NCI-H1105 treated with DMSO at 0.1 percent for 48 hours (cell line): Measurements from ENCODE around the gene CT47C1.
"Not testable (repeated sequence)": the region's sequence is repeated elsewhere in the genome, so short reads cannot be mapped to it uniquely, and the experiment has no call there.

Experiments
- DNase-seq: peaks from one replicate; lab custom pipeline; 2025; lab: John Stamatoyannopoulos, UW

The CT47C1 gene

DNA sequence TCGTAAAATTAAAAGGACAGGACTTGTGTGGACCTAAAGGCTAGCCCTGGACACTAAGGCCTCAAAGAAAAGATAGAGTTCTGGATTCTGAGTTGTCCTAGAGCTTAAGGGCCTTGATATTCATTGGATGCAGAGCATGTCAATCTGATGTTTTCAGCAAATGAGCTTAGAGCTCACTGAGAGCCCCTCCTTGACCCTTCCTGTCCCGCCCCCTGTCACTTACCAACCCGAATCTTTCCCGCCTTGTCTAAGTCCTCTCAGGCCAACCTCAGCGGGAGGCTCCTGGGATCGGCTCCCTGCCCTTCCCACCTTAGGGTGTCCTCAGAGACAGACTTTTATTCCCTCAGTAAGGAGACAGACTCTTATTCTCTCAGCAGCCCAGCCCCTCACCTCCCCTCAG, at the start of gene CT47C1:
TSS of gene CT47C1 (plus strand) at position 250 of the 400 bp plus-strand sequence. CDS start 233 bp downstream, outside the sequence.
- no peak for DNase-seq

DNA sequence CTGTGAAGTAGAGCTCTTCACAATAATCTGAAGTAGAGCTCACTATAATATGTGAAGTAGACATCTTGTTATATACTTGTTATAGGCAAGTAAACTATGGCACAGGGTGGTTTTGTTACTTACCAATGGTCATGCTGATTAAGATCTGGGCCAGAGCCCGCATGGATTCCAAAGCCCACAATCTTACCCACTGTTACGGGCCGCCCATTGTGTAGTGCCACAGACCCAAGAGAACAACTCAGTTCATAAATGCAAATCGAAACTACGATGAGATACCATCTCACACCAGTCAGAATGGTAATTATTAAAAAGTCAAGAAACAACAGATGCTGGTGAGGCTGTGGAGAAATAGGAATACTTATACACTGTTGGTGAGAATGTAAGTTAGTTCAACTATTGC, 46.9 kb upstream of the CT47C1 start:
- DNase-seq = no peak

DNA sequence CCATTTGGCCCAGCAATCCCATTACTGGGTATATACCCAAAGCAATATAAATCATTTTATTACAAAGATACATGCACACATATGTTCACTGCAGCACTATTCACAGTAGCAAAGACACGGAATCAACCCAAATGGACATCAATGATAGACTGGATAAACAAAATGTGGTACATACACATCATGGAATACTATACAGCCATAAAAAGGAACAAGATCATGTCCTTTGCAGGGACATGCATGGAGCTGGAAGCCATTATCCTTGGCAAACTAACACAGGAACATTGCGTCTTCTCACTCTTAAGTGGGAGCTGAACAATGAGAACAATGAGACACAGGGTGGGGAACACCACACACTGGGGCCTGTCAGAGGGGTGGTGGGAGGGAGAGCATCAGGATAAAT, 46.4 kb upstream of the CT47C1 start:
- not testable (repeated sequence) for DNase-seq

DNA sequence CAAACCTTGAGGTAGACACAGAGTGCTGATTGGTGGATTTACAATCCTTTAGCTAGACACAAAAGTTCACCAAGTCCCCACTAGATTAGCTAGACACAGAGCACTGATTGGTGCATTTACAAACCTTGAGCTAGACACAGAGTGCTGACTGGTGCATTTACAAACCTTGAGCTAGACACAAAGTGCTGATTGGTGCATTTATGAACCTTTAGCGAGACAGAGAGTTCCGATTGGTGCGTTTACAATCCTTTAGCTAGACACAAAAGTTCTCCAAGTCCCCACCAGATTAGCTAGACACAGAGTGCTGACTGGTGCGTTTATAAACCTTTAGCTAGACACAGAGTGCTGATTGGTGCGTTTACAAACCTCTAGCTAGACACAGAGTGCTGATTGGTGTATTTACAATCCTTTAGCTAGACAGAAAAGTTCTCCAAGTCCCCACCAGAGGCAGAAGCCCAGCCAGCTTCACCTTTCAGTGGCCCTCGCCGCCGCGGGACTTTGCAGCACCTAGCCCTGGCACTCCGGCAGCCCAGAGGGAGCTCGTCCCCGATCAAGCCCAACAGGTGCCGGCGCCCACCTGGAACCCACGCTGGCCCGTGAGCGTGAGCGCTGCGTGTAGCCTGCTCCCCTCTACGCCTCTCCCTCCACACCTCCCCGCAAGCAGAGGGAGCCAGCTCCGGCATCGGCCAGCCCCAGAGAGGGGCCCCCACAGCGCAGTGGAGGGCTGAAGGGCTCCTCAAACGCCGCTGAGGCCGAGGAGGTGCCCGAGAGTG, 44.6 kb upstream of the CT47C1 start:
- not testable (repeated sequence) for DNase-seq

DNA sequence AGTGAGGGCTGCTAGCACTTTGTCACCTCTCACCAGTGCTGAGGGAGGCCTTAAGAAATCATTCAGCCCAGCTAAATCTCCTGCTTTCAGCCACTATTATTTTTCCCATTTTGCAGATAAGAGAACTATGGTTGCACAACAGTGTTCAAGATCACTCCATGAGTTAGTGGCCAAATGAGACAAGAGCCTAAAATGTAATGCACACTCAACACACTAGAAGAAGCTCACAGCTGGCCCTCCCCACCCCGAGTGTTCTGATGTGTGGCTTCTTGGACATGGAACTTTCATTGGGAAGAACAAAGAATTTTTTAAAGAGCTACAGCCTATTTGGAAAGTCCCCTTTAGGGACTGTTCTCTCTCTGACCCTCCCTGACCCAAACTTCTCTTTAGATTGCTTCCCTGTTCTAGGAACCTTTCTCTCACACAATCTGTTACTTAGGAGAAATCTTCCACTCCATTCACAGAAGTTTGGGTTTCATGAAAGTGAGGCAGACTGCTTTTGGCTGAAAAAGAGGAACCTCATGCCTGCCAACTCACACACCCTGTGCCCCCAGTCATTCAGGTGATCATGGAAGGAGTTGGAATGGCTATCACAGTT, 44.0 kb upstream of the CT47C1 start:
- DNase-seq = no peak

DNA sequence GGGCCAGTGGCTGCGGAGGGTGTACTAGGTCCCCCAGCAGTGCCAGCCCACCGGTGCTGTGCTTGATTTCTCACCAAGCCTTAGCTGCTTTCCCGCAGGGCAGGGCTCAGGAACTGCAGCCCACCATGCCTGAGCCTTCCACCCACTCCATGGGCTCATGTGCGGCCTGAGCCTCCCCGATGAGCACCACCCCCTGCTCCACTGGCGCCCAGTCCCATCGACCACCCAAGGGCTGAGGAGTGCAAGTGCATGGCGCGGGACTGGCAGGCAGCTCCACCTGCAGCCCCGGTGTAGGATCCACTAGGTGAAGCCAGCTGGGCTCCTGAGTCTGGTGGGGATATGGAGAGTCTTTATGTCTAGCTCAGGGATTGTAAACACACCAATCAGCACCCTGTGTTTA, 43.1 kb upstream of the CT47C1 start:
- DNase-seq = not testable (repeated sequence)

DNA sequence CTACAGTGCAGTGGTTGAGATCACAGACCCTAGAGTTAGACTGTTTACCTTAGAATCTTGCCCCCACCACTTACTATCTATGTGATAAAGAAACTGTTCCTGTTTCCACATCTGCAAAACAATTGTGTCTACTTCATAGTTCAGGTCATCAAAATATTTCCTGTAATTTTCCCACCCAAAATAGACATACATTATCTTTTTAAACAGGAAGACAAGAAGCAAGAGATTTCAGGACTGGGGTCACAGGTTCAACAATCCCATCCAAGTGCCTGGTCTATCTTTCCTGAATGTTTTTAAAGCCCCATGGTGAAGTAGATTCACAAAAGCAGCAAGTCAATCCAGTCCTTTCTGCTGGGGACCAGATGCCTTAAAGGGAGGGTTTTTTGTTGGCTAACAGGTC, 41.8 kb upstream of the CT47C1 start:
- DNase-seq = no peak

DNA sequence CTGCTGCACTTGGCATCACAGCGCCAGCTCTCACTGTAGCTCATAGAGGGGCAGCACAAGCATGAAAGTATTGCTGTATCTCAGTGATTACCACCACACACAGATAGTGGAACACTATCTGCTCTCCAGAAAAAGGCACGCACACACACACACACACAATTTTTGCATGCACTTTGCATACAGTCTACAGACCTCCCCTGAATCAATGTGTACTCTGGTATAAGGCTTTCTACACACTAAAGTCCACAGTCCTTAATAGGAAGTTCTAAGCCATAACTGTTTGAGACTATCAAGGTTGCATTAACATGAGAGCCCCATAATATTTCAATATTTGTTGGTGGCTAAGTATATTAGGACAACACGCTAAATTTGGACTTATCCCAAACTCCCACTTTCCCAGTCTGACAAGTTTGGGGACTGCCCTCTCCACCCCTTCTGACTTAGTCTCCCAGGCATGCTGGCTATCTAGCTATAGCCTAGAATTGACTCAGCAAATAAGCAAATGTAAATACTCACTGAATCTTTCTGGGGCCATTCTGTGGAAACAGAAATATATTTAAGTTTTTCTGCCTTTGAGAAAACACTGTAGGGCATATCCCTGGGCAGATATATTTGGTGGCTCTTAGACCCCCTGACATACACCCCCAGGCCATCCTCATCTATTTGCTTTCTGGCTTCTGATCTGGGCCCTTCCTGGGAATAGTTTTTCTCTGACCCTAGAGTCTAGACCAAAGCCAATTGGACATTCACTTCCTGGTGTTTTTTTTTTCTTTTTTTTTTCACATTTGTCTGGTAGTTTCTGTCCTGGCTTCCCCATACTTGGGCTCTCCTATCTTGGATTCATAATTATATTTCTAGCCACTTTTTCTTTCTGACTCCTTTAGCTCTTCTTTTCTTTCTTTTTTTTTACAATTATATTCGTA, 36.4 kb upstream of the CT47C1 start:
- DNase-seq = no peak

DNA sequence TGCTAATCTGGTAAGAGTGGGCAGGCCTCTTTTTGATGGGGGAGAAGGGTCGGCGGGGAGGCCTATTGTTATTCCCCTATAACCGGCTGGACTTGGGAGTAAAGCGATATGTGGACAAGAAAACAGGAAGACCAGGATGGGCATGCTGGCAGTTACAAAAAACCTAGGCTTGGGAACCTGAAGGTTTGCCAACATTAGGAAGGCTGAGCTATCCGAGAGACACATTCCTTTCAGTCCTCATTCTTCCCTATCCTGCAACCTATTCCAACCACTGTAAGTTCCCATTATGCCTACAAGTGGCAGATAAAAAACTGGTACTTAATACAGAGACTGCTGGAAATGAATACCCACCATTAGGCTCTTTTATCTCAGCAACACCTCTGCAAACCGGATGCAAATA, 32.4 kb upstream of the CT47C1 start:
- DNase-seq = no peak

DNA sequence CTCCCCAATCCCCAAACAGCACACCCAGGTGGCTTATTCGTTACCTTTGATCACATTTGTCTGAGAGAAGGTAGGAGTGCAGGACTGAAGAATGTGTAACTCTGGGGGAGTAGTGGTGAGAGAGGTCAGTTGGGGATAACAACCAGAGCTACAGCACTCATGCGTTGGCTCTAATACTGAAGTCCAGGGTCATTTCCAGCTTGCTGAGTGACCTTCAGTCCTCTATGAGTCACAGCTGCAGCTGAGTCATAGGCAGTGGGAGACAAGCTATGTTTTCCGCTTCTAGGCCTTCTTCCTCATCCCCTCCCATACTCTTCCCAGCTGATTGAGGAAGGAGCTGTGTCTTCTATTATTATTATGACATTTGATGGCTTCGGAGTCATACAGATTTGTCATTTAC, 31.6 kb upstream of the CT47C1 start:
- no peak for DNase-seq

DNA sequence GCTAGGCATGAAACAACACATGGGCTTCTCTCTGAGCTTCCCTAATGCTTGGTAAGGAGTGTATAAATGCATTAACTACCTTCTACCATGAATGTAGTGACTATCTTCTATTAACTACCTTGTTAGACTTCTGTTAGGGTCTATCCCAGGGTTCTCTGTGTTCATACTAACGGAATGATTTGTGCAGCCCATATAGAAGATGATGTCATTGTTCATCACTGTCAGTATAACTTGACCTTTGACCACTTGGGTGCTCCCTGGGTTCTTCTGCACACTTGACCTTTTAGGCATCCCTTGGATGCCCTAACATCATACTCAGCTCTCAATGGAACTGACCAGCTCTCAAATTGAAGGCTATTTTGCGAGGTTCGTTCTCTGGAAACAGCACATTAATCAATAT, 30.8 kb upstream of the CT47C1 start:
- DNase-seq = no peak

DNA sequence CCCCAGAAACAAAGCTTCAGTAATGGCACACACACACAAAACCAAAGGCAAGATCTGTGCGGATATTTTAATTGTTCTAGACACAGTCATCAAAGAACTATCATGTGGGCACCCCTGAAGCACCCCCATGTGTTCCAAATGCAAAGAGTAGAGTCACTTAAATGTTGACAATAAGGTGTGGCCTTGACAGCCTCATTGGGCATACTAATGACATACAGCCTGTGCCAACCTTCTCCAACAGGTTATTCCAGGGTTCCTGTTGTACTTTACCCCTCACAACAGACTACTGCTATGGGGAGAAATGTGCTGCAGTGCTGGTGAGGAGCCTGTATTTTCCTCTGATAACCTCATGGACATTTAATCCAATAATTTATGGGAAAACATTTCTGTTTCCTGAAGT, 29.8 kb upstream of the CT47C1 start:
- DNase-seq = no peak

DNA sequence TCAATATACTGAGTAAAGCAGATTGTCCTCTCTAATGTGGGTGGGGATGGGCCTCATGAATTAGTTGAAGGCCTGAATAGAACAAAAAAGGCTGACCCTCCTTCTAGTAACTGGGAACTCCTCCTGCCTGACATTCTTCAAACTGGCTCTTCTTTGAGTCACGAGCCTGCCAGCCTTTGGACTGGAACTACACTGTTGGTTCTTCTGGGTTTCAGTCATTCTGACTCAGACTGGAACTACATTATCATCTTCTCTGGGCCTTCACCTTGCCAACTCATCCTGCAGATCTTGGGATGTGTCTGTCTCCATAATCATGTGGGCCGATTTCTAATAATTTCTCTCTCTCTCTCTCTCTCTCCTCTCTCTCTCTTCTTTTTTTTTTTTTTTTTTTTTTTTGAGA, 26.9 kb upstream of the CT47C1 start:
- DNase-seq = no peak

DNA sequence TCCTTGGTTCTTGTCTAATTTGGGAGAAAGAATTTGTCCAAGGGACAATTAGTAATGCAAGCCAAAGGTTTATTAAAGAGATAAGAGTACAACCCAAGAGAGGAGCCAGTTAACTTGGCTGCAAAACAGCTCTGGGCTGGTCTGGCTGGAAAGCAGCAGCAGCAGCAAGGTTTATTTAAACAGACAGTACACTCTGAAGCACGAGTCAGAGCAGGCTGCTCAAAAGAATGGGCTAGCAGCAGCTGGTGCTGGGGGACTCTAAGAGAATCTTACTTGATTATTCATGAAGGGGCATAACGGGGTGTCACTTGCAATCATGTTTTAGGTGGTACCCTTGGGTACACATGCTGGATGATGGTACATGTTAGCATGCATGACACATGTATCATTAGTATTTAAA, 17.1 kb upstream of the CT47C1 start:
- no peak for DNase-seq

DNA sequence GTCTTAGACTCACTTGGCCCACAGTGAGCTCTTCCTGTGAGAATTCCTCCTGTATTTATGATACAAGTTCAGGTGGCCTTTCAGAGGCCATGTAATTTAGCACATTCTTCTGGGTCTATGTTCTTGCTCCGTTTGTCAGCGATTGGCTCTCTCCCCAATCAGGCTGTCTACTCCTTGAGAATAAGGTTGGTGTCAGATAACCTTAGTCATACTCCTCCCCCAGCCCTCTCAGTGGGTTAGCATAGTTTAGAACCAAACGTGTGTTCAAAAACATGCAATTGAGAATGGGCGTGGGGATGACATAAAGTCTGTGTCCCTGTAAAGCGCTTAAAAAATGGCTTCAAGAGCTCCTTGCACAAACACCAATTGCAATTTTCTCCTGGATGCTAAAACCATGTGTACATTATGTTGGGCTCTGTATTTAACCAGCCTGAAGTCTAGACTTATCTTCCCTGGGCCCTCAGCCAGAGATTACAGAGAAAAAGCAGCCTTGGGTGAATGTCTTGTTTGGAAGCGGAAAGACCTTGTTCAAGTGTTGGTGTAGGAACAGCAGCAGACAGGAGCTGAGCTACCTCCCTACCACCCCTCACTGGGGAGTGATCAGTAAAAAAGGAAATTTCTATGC, 9.9 kb upstream of the CT47C1 start:
- DNase-seq = no peak

DNA sequence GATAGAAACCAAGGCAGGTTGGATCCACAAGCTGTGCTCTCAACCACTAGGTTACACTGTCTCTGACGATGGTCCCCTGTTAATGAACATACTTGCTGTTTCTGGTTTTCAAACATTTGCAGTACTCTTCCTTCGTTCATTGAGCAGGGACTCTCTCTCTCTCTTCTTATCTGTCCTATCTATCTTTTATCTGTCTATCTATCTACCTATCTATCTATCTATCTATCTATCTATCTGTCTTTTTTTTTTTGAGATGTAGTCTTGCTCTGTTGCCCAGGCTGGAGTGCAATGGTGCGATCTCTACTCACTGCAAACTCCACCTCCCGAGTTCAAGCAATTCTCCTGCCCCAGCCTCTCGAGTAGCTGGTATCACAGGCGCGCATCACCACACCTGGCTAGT, 9.4 kb upstream of the CT47C1 start:
- DNase-seq = no peak

DNA sequence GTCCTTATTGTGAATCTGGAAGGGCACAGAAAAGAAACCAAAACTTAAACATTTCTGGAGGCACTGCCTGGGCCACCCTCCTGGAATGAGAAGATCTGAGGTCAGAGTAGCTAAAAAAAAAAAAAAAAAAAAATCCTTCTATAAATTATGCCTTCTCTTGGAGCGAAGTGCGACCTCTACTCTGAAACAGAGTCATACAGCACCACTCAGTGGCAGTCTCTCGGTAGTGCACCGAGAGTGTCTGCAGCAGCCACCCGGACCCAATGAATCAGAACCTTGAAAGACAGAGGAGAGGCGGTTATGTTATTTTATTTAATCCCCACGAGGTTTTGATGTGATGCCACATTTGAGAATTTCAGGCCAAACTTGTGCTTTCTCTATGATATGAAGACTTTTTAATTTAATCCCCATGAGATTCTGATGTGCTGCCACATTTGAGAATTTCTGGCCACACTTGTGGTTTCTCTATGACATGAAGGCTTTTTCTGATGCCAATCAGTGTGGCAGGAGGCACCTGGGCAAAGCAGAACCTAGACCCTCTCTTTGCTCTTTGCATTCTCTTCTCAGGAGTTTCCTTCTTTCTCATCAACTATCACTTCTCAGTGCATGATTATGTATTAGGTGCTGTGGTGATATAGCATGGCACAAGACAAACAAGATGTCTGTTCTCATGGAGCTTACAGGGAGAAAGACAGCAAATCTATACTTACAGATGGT, 5.6 kb upstream of the CT47C1 start:
- DNase-seq = peak; percentile 37

DNA sequence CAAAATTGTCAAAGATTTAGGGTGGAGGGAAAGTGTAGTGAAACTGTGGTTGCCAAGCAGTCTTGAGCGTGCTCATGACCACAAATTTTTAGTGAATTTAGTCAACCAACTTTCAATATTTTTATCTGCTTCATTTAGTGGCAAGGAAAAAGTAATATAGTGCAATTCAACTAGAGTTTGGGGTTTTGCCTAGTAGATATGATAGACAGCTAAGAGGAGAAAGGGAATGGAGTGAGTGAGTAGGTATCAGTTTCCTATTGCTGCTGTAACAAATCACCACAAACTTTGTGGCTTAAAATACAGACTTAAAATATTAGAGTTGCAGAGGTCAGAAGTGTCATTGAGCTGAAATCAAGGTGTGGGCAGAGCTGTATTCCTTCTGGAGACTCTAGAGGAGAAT, 3.7 kb upstream of the CT47C1 start:
- DNase-seq = no peak

DNA sequence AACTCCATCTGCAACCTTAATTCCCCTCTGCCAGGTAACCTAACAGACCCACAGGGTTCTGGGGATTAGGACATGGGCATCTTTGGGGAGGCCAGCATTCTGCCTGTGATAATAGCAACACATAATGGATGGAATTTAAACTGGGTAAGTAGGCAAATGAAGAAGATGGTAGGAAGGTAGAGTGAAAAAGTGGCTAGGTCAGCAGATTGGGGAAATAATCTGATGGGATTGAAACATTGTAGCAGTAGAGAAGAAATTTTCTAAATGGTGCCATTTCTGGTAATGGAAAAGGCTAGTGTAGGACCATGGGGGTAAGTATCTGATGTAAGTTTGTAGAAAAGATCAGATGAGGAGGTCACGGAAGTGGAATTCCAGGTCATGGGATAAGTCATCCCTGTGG, 3.0 kb upstream of the CT47C1 start:
- no peak for DNase-seq

DNA sequence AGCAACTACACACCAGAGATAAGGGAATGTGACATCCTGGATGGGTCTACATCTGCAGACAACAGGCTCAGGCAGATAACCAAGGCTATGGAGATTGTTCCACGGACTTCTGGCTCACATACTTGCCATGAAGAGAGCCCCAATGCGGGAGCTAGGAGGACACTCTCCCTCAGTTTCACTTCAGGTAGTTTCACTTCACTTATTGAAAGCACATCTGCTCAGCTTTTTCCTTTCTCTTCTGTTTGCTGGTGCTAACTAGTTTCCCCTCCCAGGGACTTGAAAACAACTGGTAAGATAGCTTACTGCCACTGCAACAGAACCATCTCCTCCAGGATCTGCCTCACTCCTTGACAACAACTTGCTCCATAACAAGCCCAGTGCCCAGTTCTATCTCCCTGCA, 1.4 kb upstream of the CT47C1 start:
- no peak for DNase-seq

DNA sequence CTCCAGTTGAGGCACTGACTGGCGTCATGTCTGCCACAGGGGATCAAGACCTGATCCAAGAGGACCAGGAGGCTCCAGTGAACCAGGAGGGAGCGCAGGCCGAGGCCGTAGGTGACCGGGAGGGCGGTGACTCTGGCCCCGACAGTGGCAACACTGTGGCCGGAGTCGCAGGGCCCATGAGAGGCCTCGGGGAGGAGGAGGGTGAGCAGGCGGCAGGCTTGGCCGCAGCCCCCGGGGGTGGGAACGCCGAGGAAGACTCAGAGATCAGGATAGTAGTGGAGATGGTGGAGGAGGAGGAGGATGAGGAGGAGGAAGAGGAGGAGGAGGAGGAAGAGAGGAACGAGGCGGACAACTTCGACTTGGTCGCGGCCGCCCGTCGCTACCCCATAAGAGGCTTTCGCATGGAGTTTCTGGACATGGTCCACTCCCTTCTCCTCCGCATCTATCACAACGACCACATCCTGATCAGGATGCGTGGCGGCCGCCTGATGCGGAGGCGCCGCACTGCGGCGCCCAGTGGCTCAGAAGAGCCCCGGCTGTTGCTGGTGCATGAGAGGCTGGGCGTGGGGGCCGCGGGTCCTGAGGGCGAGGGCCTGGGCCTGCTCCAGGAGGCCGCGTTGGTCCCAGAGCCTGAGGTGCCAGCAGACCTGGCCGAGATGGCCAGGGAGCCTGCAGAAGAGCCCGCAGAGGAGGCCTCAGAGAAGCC, 560 bp downstream of the CT47C1 start:
- no peak for DNase-seq
